Measurements from ENCODE around the gene NOP9. TPM values are rescaled to one million over a fixed set of nuclear protein-coding genes. Genes with fewer than 3 reads are reported as not detected.

Gene NOP9
- total RNA-seq (2022; extraction: Qiagen RNA extraction; ENCODE audit: low read depth) = 11.6 to 19.3 TPM (median 18.7 TPM) in 5 replicates

GRCh38 chr14:24299255-24300191 lies at the start of gene NOP9, which contains the start of gene DHRS1:
Gene NOP9 (plus strand): TSS chr14:24299850. CDS start chr14:24299955, 105 bp downstream.
Gene DHRS1 (minus strand): TSS chr14:24299780. CDS start chr14:24299106, 674 bp downstream.

GRCh38 chr14:24262821-24263733 lies 36.6 kb upstream of the NOP9 start, which contains the start of gene TGM1:
Gene TGM1 (minus strand): TSS chr14:24263177. CDS start chr14:24262352, 825 bp downstream.

GRCh38 chr14:24271134-24271833 lies 28.4 kb upstream of the NOP9 start, which contains the start of gene RABGGTA:
Gene RABGGTA (minus strand): TSS chr14:24271597. CDS start chr14:24271115, 482 bp downstream.

GRCh38 chr14:24307575-24308341 lies 8.1 kb downstream of the NOP9 start, which contains the start of gene CIDEB:
Gene CIDEB (minus strand): TSS chr14:24307977. CDS start chr14:24307858, 119 bp downstream.

GRCh38 chr14:24309538-24310264 lies 10.1 kb downstream of the NOP9 start, which contains the start of gene LTB4R2:
Gene LTB4R2 (plus strand): TSS chr14:24310140. CDS start chr14:24310665, 525 bp downstream.

GRCh38 chr14:24310646-24311604 lies 11.3 kb downstream of the NOP9 start, which contains the start of gene LTB4R:
Gene LTB4R (plus strand): TSS chr14:24311502. CDS start chr14:24315652, 4,150 bp downstream.

GRCh38 chr14:24334431-24335291 lies 35.0 kb downstream of the NOP9 start, which contains the start of gene ADCY4:
Gene ADCY4 (minus strand): TSS chr14:24335071. CDS start chr14:24334652, 419 bp downstream.

GRCh38 chr14:24339284-24340151 lies 39.9 kb downstream of the NOP9 start, which contains the start of gene RIPK3:
Gene RIPK3 (minus strand): TSS chr14:24339991. CDS start chr14:24339826, 165 bp downstream.

Other genes with a start within 250 kb of the NOP9 start
- gene CARMIL3, start 247.8 kb upstream of the NOP9 start, total RNA-seq (2022; extraction: Qiagen RNA extraction; ENCODE audit: low read depth) = 0.22 to 0.74 TPM (median 0.60 TPM) in 5 replicates
- gene CPNE6, start 228.3 kb upstream of the NOP9 start, total RNA-seq (2022; extraction: Qiagen RNA extraction; ENCODE audit: low read depth) = not detected in 5 replicates
- gene PCK2, start 205.5 kb upstream of the NOP9 start, total RNA-seq (2022; extraction: Qiagen RNA extraction; ENCODE audit: low read depth) = 13.5 to 21.1 TPM (median 19.2 TPM) in 5 replicates
- gene DCAF11, start 185.1 kb upstream of the NOP9 start, total RNA-seq (2022; extraction: Qiagen RNA extraction; ENCODE audit: low read depth) = 19.4 to 22.4 TPM (median 21.7 TPM) in 5 replicates
- 0.53 to 0.97 TPM (median 0.65 TPM) in 5 replicates for gene NRL, start 184.9 kb upstream of the NOP9 start, total RNA-seq (2022; extraction: Qiagen RNA extraction; ENCODE audit: low read depth)
- not detected in 5 replicates for gene FITM1, start 169.2 kb upstream of the NOP9 start, total RNA-seq (2022; extraction: Qiagen RNA extraction; ENCODE audit: low read depth)
- 149 to 185 TPM (median 165 TPM) in 5 replicates for gene PSME1, start 163.7 kb upstream of the NOP9 start, total RNA-seq (2022; extraction: Qiagen RNA extraction; ENCODE audit: low read depth)
- 37.8 to 64.0 TPM (median 62.7 TPM) in 5 replicates for gene EMC9, start 158.3 kb upstream of the NOP9 start, total RNA-seq (2022; extraction: Qiagen RNA extraction; ENCODE audit: low read depth)
- gene PSME2, start 153.2 kb upstream of the NOP9 start, total RNA-seq (2022; extraction: Qiagen RNA extraction; ENCODE audit: low read depth) = 149 to 205 TPM (median 163 TPM) in 5 replicates
- gene RNF31, start 152.4 kb upstream of the NOP9 start, total RNA-seq (2022; extraction: Qiagen RNA extraction; ENCODE audit: low read depth) = 14.7 to 35.4 TPM (median 31.7 TPM) in 5 replicates
- 15.5 to 24.9 TPM (median 19.7 TPM) in 5 replicates for gene IRF9, start 138.6 kb upstream of the NOP9 start, total RNA-seq (2022; extraction: Qiagen RNA extraction; ENCODE audit: low read depth)
- 2.6 to 6.5 TPM (median 4.6 TPM) in 5 replicates for gene REC8, start 127.8 kb upstream of the NOP9 start, total RNA-seq (2022; extraction: Qiagen RNA extraction; ENCODE audit: low read depth)
- gene IPO4, start 111.0 kb upstream of the NOP9 start, total RNA-seq (2022; extraction: Qiagen RNA extraction; ENCODE audit: low read depth) = 51.4 to 91.8 TPM (median 77.1 TPM) in 5 replicates
- 48.0 to 74.0 TPM (median 66.9 TPM) in 5 replicates for gene TM9SF1, start 104.4 kb upstream of the NOP9 start, total RNA-seq (2022; extraction: Qiagen RNA extraction; ENCODE audit: low read depth)
- not detected in 5 replicates for gene TSSK4, start 94.2 kb upstream of the NOP9 start, total RNA-seq (2022; extraction: Qiagen RNA extraction; ENCODE audit: low read depth)
- 76.7 to 107 TPM (median 84.4 TPM) in 5 replicates for gene CHMP4A, start 86.4 kb upstream of the NOP9 start, total RNA-seq (2022; extraction: Qiagen RNA extraction; ENCODE audit: low read depth)
- 22.6 to 33.8 TPM (median 29.9 TPM) in 5 replicates for gene MDP1, start 83.8 kb upstream of the NOP9 start, total RNA-seq (2022; extraction: Qiagen RNA extraction; ENCODE audit: low read depth)
- 456 to 538 TPM (median 471 TPM) in 5 replicates for gene NEDD8, start 67.5 kb upstream of the NOP9 start, total RNA-seq (2022; extraction: Qiagen RNA extraction; ENCODE audit: low read depth)
- gene GMPR2, start 66.9 kb upstream of the NOP9 start, total RNA-seq (2022; extraction: Qiagen RNA extraction; ENCODE audit: low read depth) = 53.6 to 67.0 TPM (median 57.2 TPM) in 5 replicates
- 31.9 to 41.7 TPM (median 36.3 TPM) in 5 replicates for gene TINF2, start 57.2 kb upstream of the NOP9 start, total RNA-seq (2022; extraction: Qiagen RNA extraction; ENCODE audit: low read depth)
- 0.72 to 1.3 TPM (median 0.74 TPM) in 5 replicates for gene TGM1, start 36.7 kb upstream of the NOP9 start, total RNA-seq (2022; extraction: Qiagen RNA extraction; ENCODE audit: low read depth)
- gene RABGGTA, start 28.3 kb upstream of the NOP9 start, total RNA-seq (2022; extraction: Qiagen RNA extraction; ENCODE audit: low read depth) = 13.7 to 19.6 TPM (median 18.4 TPM) in 5 replicates
- 9.5 to 15.2 TPM (median 13.7 TPM) in 5 replicates for gene DHRS1, start 70 bp upstream of the NOP9 start, total RNA-seq (2022; extraction: Qiagen RNA extraction; ENCODE audit: low read depth)
- 0.12 to 0.21 TPM (median 0.18 TPM) in 4 of 5 replicates, not detected in the other for gene CIDEB, start 8.1 kb downstream of the NOP9 start, total RNA-seq (2022; extraction: Qiagen RNA extraction; ENCODE audit: low read depth)
- gene LTB4R2, start 10.3 kb downstream of the NOP9 start, total RNA-seq (2022; extraction: Qiagen RNA extraction; ENCODE audit: low read depth) = 2.0 to 6.3 TPM (median 5.6 TPM) in 5 replicates
- gene LTB4R, start 11.7 kb downstream of the NOP9 start, total RNA-seq (2022; extraction: Qiagen RNA extraction; ENCODE audit: low read depth) = 3.2 to 6.8 TPM (median 5.9 TPM) in 5 replicates
- gene ADCY4, start 35.2 kb downstream of the NOP9 start, total RNA-seq (2022; extraction: Qiagen RNA extraction; ENCODE audit: low read depth) = 0.21 TPM in 1 of 5 replicates, not detected in the others
- gene RIPK3, start 40.1 kb downstream of the NOP9 start, total RNA-seq (2022; extraction: Qiagen RNA extraction; ENCODE audit: low read depth) = not detected in 5 replicates
- 0.15 to 0.36 TPM (median 0.25 TPM) in 4 of 5 replicates, not detected in the other for gene NFATC4, start 68.3 kb downstream of the NOP9 start, total RNA-seq (2022; extraction: Qiagen RNA extraction; ENCODE audit: low read depth)
- 0.25 to 0.57 TPM (median 0.27 TPM) in 5 replicates for gene NYNRIN, start 99.2 kb downstream of the NOP9 start, total RNA-seq (2022; extraction: Qiagen RNA extraction; ENCODE audit: low read depth)
- gene CBLN3, start 129.8 kb downstream of the NOP9 start, total RNA-seq (2022; extraction: Qiagen RNA extraction; ENCODE audit: low read depth) = 0.59 to 2.1 TPM (median 1.1 TPM) in 5 replicates
- 19.8 to 31.7 TPM (median 27.3 TPM) in 5 replicates for gene KHNYN, start 130.1 kb downstream of the NOP9 start, total RNA-seq (2022; extraction: Qiagen RNA extraction; ENCODE audit: low read depth)
- gene SDR39U1, start 142.9 kb downstream of the NOP9 start, total RNA-seq (2022; extraction: Qiagen RNA extraction; ENCODE audit: low read depth) = 33.1 to 53.2 TPM (median 49.6 TPM) in 5 replicates
- gene CMA1, start 208.4 kb downstream of the NOP9 start, total RNA-seq (2022; extraction: Qiagen RNA extraction; ENCODE audit: low read depth) = not detected in 5 replicates

Measured in A549 treated with ZK216348 at 1 μM for 4 hours (cell line).